PC-9 (cell line): ENCODE measurements around the gene COL6A1.

Experiments used
- EZH2 ChIP-seq: fragments of 200-600 bp; sonication (generic); IDR thresholded peaks from 2 replicates; pipeline ENCODE4 v1.8.0; 2017; ENCODE audit warnings: antibody characterized with exemption, low read depth
- TF ChIP-seq, protein P1 (sequence below): fragments of 200-600 bp; sonication (generic); conservative IDR thresholded peaks from 2 replicates; pipeline ENCODE4 v1.6.1; 2017; ENCODE audit warnings: mixed run types, antibody characterized with exemption, mild to moderate bottlenecking, moderate library complexity

GRCh38 chr21:46009951-46010705 is 28.6 kb downstream of the COL6A1 start:
- TF ChIP-seq, protein P1, sequence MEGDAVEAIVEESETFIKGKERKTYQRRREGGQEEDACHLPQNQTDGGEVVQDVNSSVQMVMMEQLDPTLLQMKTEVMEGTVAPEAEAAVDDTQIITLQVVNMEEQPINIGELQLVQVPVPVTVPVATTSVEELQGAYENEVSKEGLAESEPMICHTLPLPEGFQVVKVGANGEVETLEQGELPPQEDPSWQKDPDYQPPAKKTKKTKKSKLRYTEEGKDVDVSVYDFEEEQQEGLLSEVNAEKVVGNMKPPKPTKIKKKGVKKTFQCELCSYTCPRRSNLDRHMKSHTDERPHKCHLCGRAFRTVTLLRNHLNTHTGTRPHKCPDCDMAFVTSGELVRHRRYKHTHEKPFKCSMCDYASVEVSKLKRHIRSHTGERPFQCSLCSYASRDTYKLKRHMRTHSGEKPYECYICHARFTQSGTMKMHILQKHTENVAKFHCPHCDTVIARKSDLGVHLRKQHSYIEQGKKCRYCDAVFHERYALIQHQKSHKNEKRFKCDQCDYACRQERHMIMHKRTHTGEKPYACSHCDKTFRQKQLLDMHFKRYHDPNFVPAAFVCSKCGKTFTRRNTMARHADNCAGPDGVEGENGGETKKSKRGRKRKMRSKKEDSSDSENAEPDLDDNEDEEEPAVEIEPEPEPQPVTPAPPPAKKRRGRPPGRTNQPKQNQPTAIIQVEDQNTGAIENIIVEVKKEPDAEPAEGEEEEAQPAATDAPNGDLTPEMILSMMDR, result no peak
- no peak for TF ChIP-seq EZH2
